ENCODE measurements around the gene ANKRD29. TPM values are rescaled to one million over a fixed set of nuclear protein-coding genes. Genes with fewer than 3 reads are reported as not detected.

The ANKRD29 gene
- total and polyA plus RNA-seq, 2 donors (not counting 3 experiments of a cell fraction or from before 2014, with no cell fraction given) = 0.03 to 2.6 TPM

GRCh38 chr18:23599809-23600208 lies 62.9 kb downstream of the ANKRD29 start:
- no peak for DNase-seq (ENCODE audit: low read depth, low spot score)
- H3K36me3 ChIP-seq (ENCODE audit: control insufficient read depth in 2 of 2, extremely low read depth in 1 of 2, insufficient read depth in 2 of 2, low read length in 2 of 2) = no peaks in the 10 kb centered on the region
- FAIRE-seq = no peak
- H3K4me2 ChIP-seq (ENCODE audit: insufficient read depth, low read length) = no peak overlapping the region
- dilution Hi-C loops (cut with MboI; ENCODE audit: extremely low pct_ligation_motif_present, low sequenced_read_pairs) = loop anchor here (25.0 kb wide), 1 partner anchor 512 kb away; no protein-coding TSS in a partner anchor
- ChIA-PET POLR2A (no interaction called here), CTCF (interaction anchor here (0.8 kb wide), 1 partner anchor 103 kb away, joined by 3 read pairs; no protein-coding TSS in a partner anchor)
- H3K4me3 ChIP-seq (replicated peaks in 1 of 3; ENCODE audit: insufficient read depth in 1 of 3, low read depth in 1 of 3, low read length in 3 of 3) = no peak overlapping the region
- H3K27ac ChIP-seq (ENCODE audit: insufficient read depth, low read depth, low read length) = no peak overlapping the region
- no peak overlapping the region for H3K9ac ChIP-seq (replicated peaks; ENCODE audit: extremely low read depth, insufficient read depth, low read length)
- intact Hi-C loops (cut with micrococcal nuclease) = no loop called here
- H4K20me1 ChIP-seq (replicated peaks; ENCODE audit: control insufficient read depth, extremely low read depth, insufficient read depth, low read length) = no peaks in the 10 kb centered on the region
- no TSS peak for BruUV-seq (replicated peaks)
- TF ChIP-seq POLR2AphosphoS5 (IDR thresholded peaks at IDR 0.05; ENCODE audit: insufficient read depth, low read depth, low read length) (no peak), EZH2 (IDR thresholded peaks at IDR 0.05; ENCODE audit: borderline replicate concordance, low read depth, low read length, severe bottlenecking) (no peak), MYC (IDR thresholded peaks at IDR 0.05; ENCODE audit: low read depth, low read length) (no peak), POLR2A (IDR thresholded peaks at IDR 0.05; ENCODE audit: low read depth, low read length) (no peak), CTCF (IDR thresholded peaks at IDR 0.05; ENCODE audit: extremely low read depth in 1 of 2, insufficient read depth in 1 of 2, low read depth in 1 of 2, low read length in 2 of 2) (no peak), GATA2 (IDR thresholded peaks at IDR 0.05; ENCODE audit: insufficient read depth, insufficient read length, low read depth, low read length) (no peak), FOS (IDR thresholded peaks at IDR 0.05; ENCODE audit: borderline replicate concordance, insufficient read depth, low read length) (no peak), JUN (IDR thresholded peaks at IDR 0.05; ENCODE audit: borderline replicate concordance, insufficient read depth, insufficient read length, low read depth) (no peak)
- TF ChIP-seq, protein P1, sequence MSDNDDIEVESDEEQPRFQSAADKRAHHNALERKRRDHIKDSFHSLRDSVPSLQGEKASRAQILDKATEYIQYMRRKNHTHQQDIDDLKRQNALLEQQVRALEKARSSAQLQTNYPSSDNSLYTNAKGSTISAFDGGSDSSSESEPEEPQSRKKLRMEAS (IDR thresholded peaks at IDR 0.05; ENCODE audit: insufficient read depth, insufficient read length) = no peak
- H3K9me1 ChIP-seq (replicated peaks; ENCODE audit: control insufficient read depth, extremely low read depth, insufficient read depth, low read length) = no peaks in the 10 kb centered on the region
- no peaks in the 10 kb centered on the region for H3K9me3 ChIP-seq (replicated peaks; ENCODE audit: control insufficient read depth, insufficient read depth, low read length)
- H3K79me2 ChIP-seq (ENCODE audit: control insufficient read depth, insufficient read depth, low read length) = no peaks in the 10 kb centered on the region
- no peaks in the 10 kb centered on the region for H3K4me1 ChIP-seq (ENCODE audit: control insufficient read depth, extremely low read depth, insufficient read depth, low read length)
- peaks cover 0 to 8% of the 10 kb centered on the region in 2 experiments for H3K27me3 ChIP-seq (ENCODE audit: control insufficient read depth in 2 of 2, insufficient read depth in 2 of 2, low read length in 2 of 2)
- H2AFZ ChIP-seq (ENCODE audit: low read depth, low read length) = no peak overlapping the region
